PFSK-1 (cell line): Measurements from ENCODE around the gene SMARCA5.

ENCODE experiments used
- FOXP2 ChIP-seq: optimal IDR thresholded peaks from 2 replicates; pipeline ENCODE3; 2011; ENCODE audit warnings: borderline replicate concordance, control low read depth, inconsistent platforms; ENCODE audit not compliant: insufficient read depth; ENCODE audit errors: extremely low read length, extremely low read depth
- POLR2AphosphoS5 ChIP-seq: IDR thresholded peaks from 2 replicates; pipeline ENCODE4 v1.6.1; 2012; ENCODE audit warnings: low read depth, mild to moderate bottlenecking, control low read depth, low read length, moderate library complexity
- REST ChIP-seq, 2 experiments: IDR thresholded peaks; 2 replicates each; pipeline versions ENCODE4 v1.6.1 to v1.8.0; 2011 to 2012; ENCODE audit warnings: low read depth in 2 of 2, low read length in 2 of 2, control low read depth in 1 of 2, inconsistent platforms in 1 of 2, mild to moderate bottlenecking in 1 of 2, moderate library complexity in 1 of 2; ENCODE audit not compliant: insufficient read depth in 1 of 2
- SIN3A ChIP-seq: IDR thresholded peaks from 2 replicates; pipeline ENCODE4 v1.6.1; 2012; ENCODE audit warnings: mild to moderate bottlenecking, low read length, moderate library complexity, borderline replicate concordance; ENCODE audit not compliant: insufficient read depth
- TAF1 ChIP-seq: IDR thresholded peaks from 2 replicates; pipeline ENCODE4 v1.6.1; 2012; ENCODE audit warnings: low read length, control low read depth, borderline replicate concordance; ENCODE audit not compliant: insufficient read depth

SMARCA5 gene

GRCh38 chr4:143531380-143531779 lies 17.9 kb downstream of the SMARCA5 start:
- no peak for TF ChIP-seq REST (IDR thresholded peaks at IDR 0.05; ENCODE audit: insufficient read depth in 1 of 2, low read depth in 2 of 2, low read length in 2 of 2)
- no peak for TF ChIP-seq TAF1
- TF ChIP-seq POLR2AphosphoS5, result no peak
- no peak for TF ChIP-seq SIN3A
- TF ChIP-seq FOXP2, result no peak

GRCh38 chr4:143531788-143532491 lies 18.4 kb downstream of the SMARCA5 start:
- TF ChIP-seq SIN3A (no peak), POLR2AphosphoS5 (no peak), TAF1 (no peak), REST (IDR thresholded peaks at IDR 0.05; ENCODE audit: insufficient read depth in 1 of 2, low read depth in 2 of 2, low read length in 2 of 2) (no peak), FOXP2 (no peak)

GRCh38 chr4:143538979-143539669 lies 25.6 kb downstream of the SMARCA5 start:
- TF ChIP-seq TAF1 (no peak), SIN3A (no peak), REST (IDR thresholded peaks at IDR 0.05; ENCODE audit: insufficient read depth in 1 of 2, low read depth in 2 of 2, low read length in 2 of 2) (no peak), FOXP2 (no peak), POLR2AphosphoS5 (no peak)

- TF ChIP-seq POLR2AphosphoS5 (no peak), TAF1 (no peak), REST (IDR thresholded peaks at IDR 0.05; ENCODE audit: insufficient read depth in 1 of 2, low read depth in 2 of 2, low read length in 2 of 2) (no peak), SIN3A (no peak), FOXP2 (no peak)
These were observed 26.1 kb downstream of the SMARCA5 start for GRCh38 chr4:143539670-143540023.

- no peak for TF ChIP-seq POLR2AphosphoS5
- TF ChIP-seq REST (IDR thresholded peaks at IDR 0.05; ENCODE audit: insufficient read depth in 1 of 2, low read depth in 2 of 2, low read length in 2 of 2), result no peak
- TF ChIP-seq TAF1, result no peak
- no peak for TF ChIP-seq FOXP2
- TF ChIP-seq SIN3A, result no peak
These were observed 36.4 kb downstream of the SMARCA5 start for GRCh38 chr4:143549928-143550327.
